Neural cell (in vitro differentiated cells): ENCODE results near the gene CRIM1.

Experiments
- CTCF ChIP-seq: fragments of 450-650 bp; IDR thresholded peaks from 2 replicates; pipeline ENCODE4 v1.5.1; 2014; ENCODE audit warnings: antibody characterized with exemption, mild to moderate bottlenecking, moderate library complexity; ENCODE audit not compliant: poor library complexity, severe bottlenecking
- EP300 ChIP-seq: fragments of 450-650 bp; conservative IDR thresholded peaks from 2 replicates; pipeline ENCODE4 v1.6.1; 2014; ENCODE audit warnings: antibody characterized with exemption, mild to moderate bottlenecking, moderate library complexity; ENCODE audit not compliant: poor library complexity, severe bottlenecking
- EZH2 ChIP-seq: fragments of 200-600, 300-800 bp; shearing (Covaris generic), sonication (generic); IDR thresholded peaks from 2 replicates; pipeline ENCODE4 v1.6.1; 2014; ENCODE audit warnings: antibody characterized with exemption, low read length, borderline replicate concordance, mild to moderate bottlenecking; ENCODE audit not compliant: insufficient read depth, poor library complexity, severe bottlenecking
- MXI1 ChIP-seq: fragments of 450-650 bp; conservative IDR thresholded peaks from 2 replicates; pipeline ENCODE4 v1.6.1; 2014; ENCODE audit warnings: antibody characterized with exemption, mild to moderate bottlenecking; ENCODE audit not compliant: poor library complexity, severe bottlenecking
- POLR2AphosphoS5 ChIP-seq: IDR thresholded peaks from 2 replicates; pipeline ENCODE4 v1.6.1; 2012
- RAD21 ChIP-seq: fragments of 450-650 bp; conservative IDR thresholded peaks from 2 replicates; pipeline ENCODE4 v1.6.1; 2014; ENCODE audit warnings: antibody characterized with exemption, mild to moderate bottlenecking, moderate library complexity
- REST ChIP-seq: IDR thresholded peaks from 2 replicates; pipeline ENCODE4 v1.6.1; 2012; ENCODE audit warnings: borderline replicate concordance
- TAF1 ChIP-seq: IDR thresholded peaks from 2 replicates; pipeline ENCODE4 v1.6.1; 2012; ENCODE audit warnings: low read depth

GRCh38 chr2:36500072-36500471 lies 144.5 kb downstream of the CRIM1 start:
- no peak for TF ChIP-seq CTCF
- no peak for TF ChIP-seq REST
- no peak for TF ChIP-seq RAD21
- TF ChIP-seq MXI1: no peak
- TF ChIP-seq EZH2: no peak
- no peak for TF ChIP-seq EP300
- TF ChIP-seq TAF1: no peak
- TF ChIP-seq POLR2AphosphoS5: no peak
